Suprapubic skin (tissue), 4 donors: ENCODE data around the gene SIRT6. TPM values are rescaled to one million over a fixed set of nuclear protein-coding genes. Genes with fewer than 3 reads are reported as not detected.
"Not testable (repeated sequence)": the region's sequence is repeated elsewhere in the genome, so short reads cannot be mapped to it uniquely, and the experiment has no call there.

Source experiments
- DNase-seq, 2 donors: peaks; one replicate each; pipeline ENCODE4 v3.0.0-alpha.2; 2019; ENCODE audit warnings: low spot score in 2 of 2
- H3K27ac ChIP-seq: fragments of 200-600 bp; sonication (generic); one replicate; pipeline ENCODE4 v1.5.1; 2019
- H3K27me3 ChIP-seq: fragments of 200-600 bp; sonication (generic); one replicate; pipeline ENCODE4 v1.5.1; 2019
- H3K36me3 ChIP-seq: fragments of 200-600 bp; sonication (generic); one replicate; pipeline ENCODE4 v1.5.1; 2019
- H3K4me1 ChIP-seq: fragments of 200-600 bp; sonication (generic); one replicate; pipeline ENCODE4 v1.5.1; 2019
- H3K4me3 ChIP-seq: fragments of 200-600 bp; sonication (generic); one replicate; pipeline ENCODE4 v1.5.1; 2019; ENCODE audit warnings: mild to moderate bottlenecking
- H3K9me3 ChIP-seq: fragments of 200-600 bp; sonication (generic); one replicate; pipeline ENCODE4 v1.5.1; 2019
- EP300 ChIP-seq: sonication (generic); formaldehyde crosslinking; IDR thresholded peaks from one replicate; pipeline ENCODE4 v1.6.1; 2017; ENCODE audit warnings: antibody characterized with exemption
- POLR2A ChIP-seq, 2 donors: fragments of 450-650 bp; IDR thresholded peaks; one replicate each; pipeline ENCODE4 v1.6.1; 2017; ENCODE audit warnings: antibody characterized with exemption in 2 of 2, mild to moderate bottlenecking in 2 of 2, moderate library complexity in 2 of 2
- POLR2AphosphoS5 ChIP-seq, 3 donors: sonication (generic); formaldehyde crosslinking; IDR thresholded peaks; one replicate each; pipeline ENCODE4 v1.6.1; 2017; ENCODE audit warnings: antibody characterized with exemption in 3 of 3
- WGBS: methylation state at CpG from one replicate; pipeline ENCODE4 v1.1.5; 2018; 5-methylcytosine and 5-hydroxymethylcytosine counted together
- total RNA-seq, 4 donors: library from RNA; depleted of rRNA; stranded (reverse); fragments of >200 nt; gene quantifications; one replicate each; pipeline ENCODE4 v1.1.0, GENCODE V29; 2016
- TF ChIP-seq, protein P1 (sequence below), 2 donors: fragments of 200-600 bp in 1 of 2; fragments of 450-650 bp in 1 of 2; sonication (generic) in 1 of 2; IDR thresholded peaks; one replicate each; pipeline ENCODE4 v1.5.1; 2016 to 2019; ENCODE audit warnings: antibody characterized with exemption in 2 of 2, mild to moderate bottlenecking in 1 of 2, moderate library complexity in 1 of 2

SIRT6 gene
- total RNA-seq, 4 donors from 2014 or later, result 28.1 to 45.7 (median 31.8) TPM

DNA sequence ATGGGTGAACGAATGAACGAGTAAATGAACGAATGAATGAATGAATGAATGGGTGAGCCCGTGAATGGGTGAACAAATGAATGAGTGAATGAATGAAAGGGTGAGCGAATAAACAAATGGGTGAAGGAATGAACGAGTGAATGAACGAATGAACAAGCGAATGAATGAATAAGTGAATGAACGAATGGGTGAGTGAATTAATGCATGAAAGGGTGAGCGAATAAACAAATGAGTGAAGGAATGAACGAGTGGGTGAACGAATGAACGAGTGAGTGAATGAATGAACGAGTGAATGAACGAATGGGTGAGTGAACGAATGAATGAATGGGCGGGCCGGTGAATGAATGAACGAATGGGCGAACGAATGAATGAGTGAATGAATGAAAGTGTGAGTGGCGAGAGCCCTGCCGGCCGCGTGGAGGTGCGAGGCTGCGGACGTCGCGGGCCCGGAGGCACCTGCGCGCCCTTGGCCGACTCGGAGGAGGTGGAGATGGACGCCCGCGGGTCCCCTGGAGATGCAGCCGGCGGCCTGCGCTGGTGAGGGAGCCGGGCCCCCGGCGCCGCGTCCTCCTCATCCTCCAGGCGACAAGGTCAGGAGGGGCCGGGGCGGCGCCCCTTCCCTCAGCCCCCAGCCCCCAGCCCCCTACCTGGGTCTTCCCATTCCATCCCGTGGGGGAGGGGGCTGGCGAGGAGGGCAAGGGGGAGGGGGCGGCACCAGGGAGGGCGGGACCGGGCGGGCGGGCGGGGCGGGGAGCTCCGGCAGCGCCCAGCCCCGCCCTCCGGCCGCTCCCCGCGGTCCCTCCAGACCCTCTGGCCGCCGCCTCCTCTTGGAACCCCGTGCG lies 15.5 kb upstream of the SIRT6 start:
- Histone ChIP-seq H3K4me1 (peaks cover 8% of the 10 kb centered on the region), H3K27ac (no peak overlapping the region), H3K9me3 (no peaks in the 10 kb centered on the region), H3K27me3 (peaks cover 66% of the 10 kb centered on the region), H3K4me3 (peak overlapping the region; percentile 11), H3K36me3 (no peaks in the 10 kb centered on the region)
- TF ChIP-seq POLR2A (IDR thresholded peaks at IDR 0.05) (no peak), EP300 (no peak), POLR2AphosphoS5 (IDR thresholded peaks at IDR 0.05) (no peak)
- TF ChIP-seq, protein P1, sequence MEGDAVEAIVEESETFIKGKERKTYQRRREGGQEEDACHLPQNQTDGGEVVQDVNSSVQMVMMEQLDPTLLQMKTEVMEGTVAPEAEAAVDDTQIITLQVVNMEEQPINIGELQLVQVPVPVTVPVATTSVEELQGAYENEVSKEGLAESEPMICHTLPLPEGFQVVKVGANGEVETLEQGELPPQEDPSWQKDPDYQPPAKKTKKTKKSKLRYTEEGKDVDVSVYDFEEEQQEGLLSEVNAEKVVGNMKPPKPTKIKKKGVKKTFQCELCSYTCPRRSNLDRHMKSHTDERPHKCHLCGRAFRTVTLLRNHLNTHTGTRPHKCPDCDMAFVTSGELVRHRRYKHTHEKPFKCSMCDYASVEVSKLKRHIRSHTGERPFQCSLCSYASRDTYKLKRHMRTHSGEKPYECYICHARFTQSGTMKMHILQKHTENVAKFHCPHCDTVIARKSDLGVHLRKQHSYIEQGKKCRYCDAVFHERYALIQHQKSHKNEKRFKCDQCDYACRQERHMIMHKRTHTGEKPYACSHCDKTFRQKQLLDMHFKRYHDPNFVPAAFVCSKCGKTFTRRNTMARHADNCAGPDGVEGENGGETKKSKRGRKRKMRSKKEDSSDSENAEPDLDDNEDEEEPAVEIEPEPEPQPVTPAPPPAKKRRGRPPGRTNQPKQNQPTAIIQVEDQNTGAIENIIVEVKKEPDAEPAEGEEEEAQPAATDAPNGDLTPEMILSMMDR (IDR thresholded peaks at IDR 0.05), result no peak
- 27% methylated on average over 39 of the region's 70 CpGs for WGBS
- no peak for DNase-seq

- no peak for DNase-seq
- WGBS, result 87% methylated on average over 5 of the region's 5 CpGs
- no peaks in the 10 kb centered on the region for H3K36me3 ChIP-seq
- H3K4me3 ChIP-seq, result no peak overlapping the region
- peaks cover 8% of the 10 kb centered on the region for H3K4me1 ChIP-seq
- TF ChIP-seq POLR2A (IDR thresholded peaks at IDR 0.05), result no peak
- no peak for TF ChIP-seq EP300
- no peak for TF ChIP-seq POLR2AphosphoS5 (IDR thresholded peaks at IDR 0.05)
- TF ChIP-seq, protein P1 (IDR thresholded peaks at IDR 0.05), result no peak
- H3K27me3 ChIP-seq, result peaks cover 66% of the 10 kb centered on the region
- H3K27ac ChIP-seq, result no peak overlapping the region
- H3K9me3 ChIP-seq, result no peaks in the 10 kb centered on the region
These were observed 14.9 kb upstream of the SIRT6 start for GRCh38 chr19:4197228-4197624.

DNA sequence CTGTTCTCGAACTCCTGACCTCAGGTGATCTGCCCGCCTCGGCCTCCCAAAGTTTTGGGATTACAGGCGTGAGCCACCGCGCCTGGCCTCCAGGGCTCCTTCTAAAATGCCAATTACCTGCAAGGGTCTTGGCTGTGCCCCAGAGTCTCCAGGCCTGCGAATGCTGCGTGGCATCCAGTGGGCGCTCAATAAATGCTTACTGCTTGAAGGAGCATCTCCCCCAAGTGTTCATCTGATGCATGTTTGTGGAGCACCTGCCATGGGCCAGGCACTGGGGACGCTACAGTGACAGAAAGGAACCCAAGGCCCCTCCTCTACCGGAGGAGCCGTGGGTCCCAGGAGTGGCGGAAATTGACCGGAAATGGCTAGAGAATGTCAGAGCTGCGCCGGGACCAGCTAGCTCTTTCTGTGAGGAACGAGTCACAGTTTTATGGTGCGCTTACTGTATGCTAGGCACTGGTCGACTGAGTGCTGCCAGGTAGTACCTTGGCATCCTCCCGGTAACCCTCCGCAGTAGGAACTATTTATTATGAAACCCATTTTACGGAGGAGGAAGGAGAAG lies 14.3 kb upstream of the SIRT6 start:
- no peaks in the 10 kb centered on the region for H3K9me3 ChIP-seq
- TF ChIP-seq POLR2A (IDR thresholded peaks at IDR 0.05), result no peak
- TF ChIP-seq, protein P1 (IDR thresholded peaks at IDR 0.05), result no peak
- TF ChIP-seq EP300, result no peak
- H3K36me3 ChIP-seq, result no peaks in the 10 kb centered on the region
- 91% methylated on average over 21 of the region's 22 CpGs for WGBS
- no peak for DNase-seq
- peaks cover 8% of the 10 kb centered on the region for H3K4me1 ChIP-seq
- H3K27ac ChIP-seq, result no peak overlapping the region
- peaks cover 66% of the 10 kb centered on the region for H3K27me3 ChIP-seq
- no peak overlapping the region for H3K4me3 ChIP-seq

DNA sequence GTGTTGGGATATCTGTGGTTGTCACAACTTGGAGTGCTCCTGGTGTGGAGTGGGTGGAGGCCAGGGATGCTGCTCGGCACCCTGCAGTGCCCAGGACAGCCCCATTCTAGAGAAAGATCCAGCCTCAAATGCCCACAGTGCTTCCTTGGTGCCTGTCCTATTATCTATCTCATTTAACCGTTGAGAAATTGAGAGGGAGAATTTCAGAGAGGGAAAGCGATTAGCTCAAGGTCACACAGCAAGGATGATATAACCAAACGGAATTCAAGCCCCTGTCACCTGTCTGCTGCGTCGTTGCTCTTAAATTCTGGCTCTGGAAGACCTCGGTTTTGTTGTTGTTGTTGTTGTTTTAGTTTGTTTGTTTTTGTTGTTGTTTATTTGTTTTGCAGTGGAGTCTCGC lies 13.6 kb upstream of the SIRT6 start:
- Histone ChIP-seq H3K27ac (no peak overlapping the region), H3K4me3 (no peak overlapping the region), H3K4me1 (peaks cover 8% of the 10 kb centered on the region), H3K27me3 (peaks cover 66% of the 10 kb centered on the region), H3K9me3 (no peaks in the 10 kb centered on the region), H3K36me3 (no peaks in the 10 kb centered on the region)
- WGBS, result 83% methylated on average over 8 of the region's 8 CpGs
- TF ChIP-seq POLR2AphosphoS5 (IDR thresholded peaks at IDR 0.05) (no peak), EP300 (no peak), POLR2A (IDR thresholded peaks at IDR 0.05) (no peak)
- TF ChIP-seq, protein P1 (IDR thresholded peaks at IDR 0.05), result no peak
- DNase-seq, result no peak

DNA sequence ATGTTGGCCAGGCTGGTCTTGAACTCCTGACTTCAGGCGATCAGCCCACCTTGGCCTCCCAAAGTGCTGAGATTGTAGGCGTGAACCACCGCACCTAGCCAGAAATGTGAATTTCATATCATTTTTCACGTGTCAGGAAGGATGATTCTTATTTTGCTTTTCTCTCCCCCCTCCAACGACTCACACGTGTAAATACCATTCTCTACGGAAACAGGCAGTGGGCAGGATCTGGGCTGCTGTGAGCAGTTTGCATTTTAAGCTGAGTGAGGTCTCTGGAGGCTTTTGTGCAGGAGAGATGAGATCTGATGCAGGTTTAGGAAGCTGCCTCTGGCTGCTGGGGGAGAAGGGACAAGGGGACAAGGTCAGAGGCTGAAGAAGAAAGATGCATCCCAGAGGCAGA lies 12.0 kb upstream of the SIRT6 start:
- TF ChIP-seq POLR2A (IDR thresholded peaks at IDR 0.05), result no peak
- TF ChIP-seq, protein P1 (IDR thresholded peaks at IDR 0.05), result no peak
- TF ChIP-seq POLR2AphosphoS5 (IDR thresholded peaks at IDR 0.05), result no peak
- TF ChIP-seq EP300, result no peak
- DNase-seq, result no peak
- Histone ChIP-seq H3K27me3 (peaks cover 55% of the 10 kb centered on the region), H3K27ac (no peak overlapping the region), H3K4me3 (no peak overlapping the region), H3K4me1 (peaks cover 8% of the 10 kb centered on the region), H3K9me3 (no peaks in the 10 kb centered on the region), H3K36me3 (no peaks in the 10 kb centered on the region)
- 44% methylated on average over 7 of the region's 7 CpGs for WGBS

GRCh38 chr19:4192537-4192936 lies 10.2 kb upstream of the SIRT6 start:
- H3K4me3 ChIP-seq, H3K27ac ChIP-seq, H3K36me3 ChIP-seq, H3K9me3 ChIP-seq, H3K4me1 ChIP-seq, DNase-seq: not testable (repeated sequence)
- WGBS, result 87% methylated on average over 3 of the region's 3 CpGs
- peaks cover 39% of the 10 kb centered on the region for H3K27me3 ChIP-seq
